ENCODE data around the gene RNF145.

RNF145 gene

GRCh38 chr5:159195775-159196174 is 13.6 kb downstream of the RNF145 start:
- in situ Hi-C loops (cut with MboI; ENCODE audit: low sequenced_read_pairs): no loop called here

- in situ Hi-C loops (cut with MboI; ENCODE audit: low sequenced_read_pairs): no loop called here
Observed at GRCh38 chr5:159190170-159190569, 19.2 kb downstream of the RNF145 start.

GRCh38 chr5:159189310-159189709 is 20.0 kb downstream of the RNF145 start:
- in situ Hi-C loops (cut with MboI; ENCODE audit: low sequenced_read_pairs): no loop called here

GRCh38 chr5:159187719-159188118 is 21.6 kb downstream of the RNF145 start:
- in situ Hi-C loops (cut with MboI; ENCODE audit: low sequenced_read_pairs): no loop called here

- in situ Hi-C loops (cut with MboI; ENCODE audit: low sequenced_read_pairs): no loop called here
Observed at GRCh38 chr5:159186319-159186718, 23.0 kb downstream of the RNF145 start.

- in situ Hi-C loops (cut with MboI; ENCODE audit: low sequenced_read_pairs): no loop called here
Observed at GRCh38 chr5:159185773-159186172, 23.6 kb downstream of the RNF145 start.

- in situ Hi-C loops (cut with MboI; ENCODE audit: low sequenced_read_pairs): no loop called here
Observed at GRCh38 chr5:159184858-159185381, 24.4 kb downstream of the RNF145 start.

- in situ Hi-C loops (cut with MboI; ENCODE audit: low sequenced_read_pairs): no loop called here
Observed at GRCh38 chr5:159184236-159184635, 25.1 kb downstream of the RNF145 start.

- in situ Hi-C loops (cut with MboI; ENCODE audit: low sequenced_read_pairs): no loop called here
Observed at GRCh38 chr5:159183247-159183646, 26.1 kb downstream of the RNF145 start.

GRCh38 chr5:159182691-159183090 is 26.7 kb downstream of the RNF145 start:
- in situ Hi-C loops (cut with MboI; ENCODE audit: low sequenced_read_pairs): no loop called here

- in situ Hi-C loops (cut with MboI; ENCODE audit: low sequenced_read_pairs): no loop called here
Observed at GRCh38 chr5:159181651-159182050, 27.7 kb downstream of the RNF145 start.

GRCh38 chr5:159181152-159181551 is 28.2 kb downstream of the RNF145 start:
- in situ Hi-C loops (cut with MboI; ENCODE audit: low sequenced_read_pairs): no loop called here

GRCh38 chr5:159179529-159180305 is 29.6 kb downstream of the RNF145 start:
- in situ Hi-C loops (cut with MboI; ENCODE audit: low sequenced_read_pairs): no loop called here

GRCh38 chr5:159178978-159179377 is 30.4 kb downstream of the RNF145 start:
- in situ Hi-C loops (cut with MboI; ENCODE audit: low sequenced_read_pairs): no loop called here

- in situ Hi-C loops (cut with MboI; ENCODE audit: low sequenced_read_pairs): no loop called here
Observed at GRCh38 chr5:159175547-159175946, 33.8 kb downstream of the RNF145 start.

GRCh38 chr5:159174511-159175168 is 34.7 kb downstream of the RNF145 start:
- in situ Hi-C loops (cut with MboI; ENCODE audit: low sequenced_read_pairs): no loop called here

- in situ Hi-C loops (cut with MboI; ENCODE audit: low sequenced_read_pairs): no loop called here
Observed at GRCh38 chr5:159171274-159171673, 38.1 kb downstream of the RNF145 start.

- in situ Hi-C loops (cut with MboI; ENCODE audit: low sequenced_read_pairs): no loop called here
Observed at GRCh38 chr5:159170021-159170420, 39.3 kb downstream of the RNF145 start.

- in situ Hi-C loops (cut with MboI; ENCODE audit: low sequenced_read_pairs): no loop called here
Observed at GRCh38 chr5:159166416-159166815, 42.9 kb downstream of the RNF145 start.

GRCh38 chr5:159163701-159164046 is 45.7 kb downstream of the RNF145 start:
- in situ Hi-C loops (cut with MboI; ENCODE audit: low sequenced_read_pairs): no loop called here

- in situ Hi-C loops (cut with MboI; ENCODE audit: low sequenced_read_pairs): no loop called here
Observed at GRCh38 chr5:159163027-159163700, 46.2 kb downstream of the RNF145 start.

Measured in HL-60/S4 treated with retinoic acid at 250 ng/mL for 4 days and 3 days (cell line).